Colonic mucosa (tissue), 4 donors: ENCODE data around the gene SLC25A25. TPM values are rescaled to one million over a fixed set of nuclear protein-coding genes. Genes with fewer than 3 reads are reported as not detected.
A peak's percentile ranks its signal among the peaks of the same experiment; 100 is the strongest.

Source experiments
- DNase-seq: peaks from one replicate; pipeline ENCODE4 v3.0.0-alpha.2; 2020
- H3K27ac ChIP-seq: fragments of 200-600 bp; one replicate; pipeline ENCODE4 v1.8.0; 2021
- H3K27me3 ChIP-seq: fragments of 200-600 bp; one replicate; pipeline ENCODE4 v1.8.0; 2021
- H3K36me3 ChIP-seq: fragments of 200-600 bp; one replicate; pipeline ENCODE4 v1.8.0; 2021
- H3K4me1 ChIP-seq: fragments of 200-600 bp; one replicate; pipeline ENCODE4 v1.8.0; 2021; ENCODE audit warnings: mild to moderate bottlenecking
- H3K4me3 ChIP-seq: fragments of 200-600 bp; one replicate; pipeline ENCODE4 v1.8.0; 2021
- H3K9ac ChIP-seq, 2 donors: one replicate each; pipeline ENCODE4 v1.7.0; 2013; ENCODE audit warnings: control low read depth in 2 of 2, low read depth in 2 of 2, low read length in 2 of 2
- H3K9me3 ChIP-seq: fragments of 200-600 bp; one replicate; pipeline ENCODE4 v1.8.0; 2021
- intact Hi-C: fragments of 100-400 bp; cut with DNase I; formaldehyde crosslinking; loops from one replicate; pipeline ENCODE4 v1.14.1; 2022
- total RNA-seq, 2 donors: library from RNA; stranded (reverse); fragmentation: NEBNext Ultra II Directional in 1 of 2; extraction: Animal tissue kit (Norgen Biotek cat#: 25700) in 1 of 2; gene quantifications; one replicate each; pipeline ENCODE4 v1.2.1, GENCODE V29; 2021
- TF ChIP-seq, protein P1 (sequence below): fragments of 200-600 bp; IDR thresholded peaks from one replicate; pipeline ENCODE4 v1.8.0; 2022; ENCODE audit warnings: antibody characterized with exemption, mild to moderate bottlenecking
- donor health status: healthy.
- donor health status: DM: no; HTN: no; CAD: no.
- donor health status: DM: no; HTN: no; CAD: no.

The SLC25A25 gene
- total RNA-seq, 2 donors from 2014 or later = 12.3 to 19.7 TPM

DNA sequence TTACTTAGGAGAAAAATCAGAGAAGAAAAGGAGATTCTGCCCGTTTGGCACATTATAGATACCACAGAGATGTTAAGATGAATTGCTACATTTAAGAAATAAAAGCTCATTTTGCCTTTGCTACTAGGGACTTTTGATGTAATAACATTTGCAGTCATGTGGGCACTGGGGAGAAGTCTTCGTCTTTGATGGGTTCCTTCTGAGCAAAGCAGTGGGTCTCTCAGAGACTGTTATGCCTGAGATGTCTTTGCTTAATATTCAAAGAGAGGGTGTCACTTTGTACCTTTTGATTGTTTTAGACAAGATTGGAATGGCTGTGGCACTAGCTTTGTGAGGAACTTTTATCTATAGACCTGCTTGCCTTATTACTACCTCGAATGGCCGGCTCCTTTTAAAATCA lies 25.0 kb downstream of the SLC25A25 start:
- intact Hi-C loops = no loop called here
- H3K4me1 ChIP-seq = peaks cover 4% of the 10 kb centered on the region
- no peaks in the 10 kb centered on the region for H3K27me3 ChIP-seq
- H3K27ac ChIP-seq = peak overlapping the region; percentile 82
- TF ChIP-seq, protein P1, sequence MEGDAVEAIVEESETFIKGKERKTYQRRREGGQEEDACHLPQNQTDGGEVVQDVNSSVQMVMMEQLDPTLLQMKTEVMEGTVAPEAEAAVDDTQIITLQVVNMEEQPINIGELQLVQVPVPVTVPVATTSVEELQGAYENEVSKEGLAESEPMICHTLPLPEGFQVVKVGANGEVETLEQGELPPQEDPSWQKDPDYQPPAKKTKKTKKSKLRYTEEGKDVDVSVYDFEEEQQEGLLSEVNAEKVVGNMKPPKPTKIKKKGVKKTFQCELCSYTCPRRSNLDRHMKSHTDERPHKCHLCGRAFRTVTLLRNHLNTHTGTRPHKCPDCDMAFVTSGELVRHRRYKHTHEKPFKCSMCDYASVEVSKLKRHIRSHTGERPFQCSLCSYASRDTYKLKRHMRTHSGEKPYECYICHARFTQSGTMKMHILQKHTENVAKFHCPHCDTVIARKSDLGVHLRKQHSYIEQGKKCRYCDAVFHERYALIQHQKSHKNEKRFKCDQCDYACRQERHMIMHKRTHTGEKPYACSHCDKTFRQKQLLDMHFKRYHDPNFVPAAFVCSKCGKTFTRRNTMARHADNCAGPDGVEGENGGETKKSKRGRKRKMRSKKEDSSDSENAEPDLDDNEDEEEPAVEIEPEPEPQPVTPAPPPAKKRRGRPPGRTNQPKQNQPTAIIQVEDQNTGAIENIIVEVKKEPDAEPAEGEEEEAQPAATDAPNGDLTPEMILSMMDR = no peak
- no peak overlapping the region for H3K4me3 ChIP-seq
- no peaks in the 10 kb centered on the region for H3K9me3 ChIP-seq
- H3K36me3 ChIP-seq = no peaks in the 10 kb centered on the region
- H3K9ac ChIP-seq = no peak overlapping the region
- DNase-seq = no peak

DNA sequence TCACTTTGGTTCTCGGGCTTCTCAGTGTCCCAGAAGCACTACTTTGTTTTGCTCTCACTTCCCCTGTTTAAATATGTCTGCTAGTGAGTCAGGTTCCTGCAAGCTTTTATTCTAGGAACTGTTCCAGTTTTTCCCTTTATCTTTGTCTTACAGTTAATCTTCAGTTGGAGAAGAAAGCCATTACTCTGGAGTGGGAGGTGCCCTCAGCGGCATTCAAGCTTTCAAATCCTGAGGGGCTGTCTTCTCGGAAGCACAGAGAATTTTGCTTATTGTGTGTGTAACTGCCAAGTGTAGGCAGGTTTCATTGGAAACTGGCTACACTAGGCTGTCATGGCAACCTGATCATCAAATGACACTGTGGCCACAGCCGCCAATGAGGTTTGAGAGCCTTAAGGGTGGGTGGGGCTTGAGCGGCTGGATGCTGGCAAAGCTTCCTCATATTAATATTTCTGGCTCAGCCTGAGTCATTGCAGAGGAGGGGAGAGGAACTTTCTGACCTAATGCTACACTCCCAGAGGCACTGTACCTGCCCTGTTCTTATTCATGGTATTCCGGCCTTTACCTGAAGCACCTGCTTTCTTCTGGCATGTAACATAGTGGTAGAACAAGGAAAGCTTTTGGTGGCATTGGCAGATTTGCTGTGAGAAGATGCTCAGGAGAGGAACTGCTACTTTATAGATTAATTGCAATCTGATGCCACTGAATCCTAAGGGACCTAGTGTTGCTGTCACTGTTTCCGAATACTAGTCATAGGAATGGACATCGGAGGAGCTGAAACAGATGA lies 26.3 kb downstream of the SLC25A25 start:
- intact Hi-C loops = no loop called here
- peak overlapping the region; percentile 82 for H3K27ac ChIP-seq
- TF ChIP-seq, protein P1 = no peak
- no peaks in the 10 kb centered on the region for H3K36me3 ChIP-seq
- H3K27me3 ChIP-seq = no peaks in the 10 kb centered on the region
- peak overlapping the region in 1 of 2 donors; percentile 79 for H3K9ac ChIP-seq
- H3K9me3 ChIP-seq = no peaks in the 10 kb centered on the region
- H3K4me3 ChIP-seq = no peak overlapping the region
- H3K4me1 ChIP-seq = peaks cover 3% of the 10 kb centered on the region
- peak; percentile 90 for DNase-seq

DNA sequence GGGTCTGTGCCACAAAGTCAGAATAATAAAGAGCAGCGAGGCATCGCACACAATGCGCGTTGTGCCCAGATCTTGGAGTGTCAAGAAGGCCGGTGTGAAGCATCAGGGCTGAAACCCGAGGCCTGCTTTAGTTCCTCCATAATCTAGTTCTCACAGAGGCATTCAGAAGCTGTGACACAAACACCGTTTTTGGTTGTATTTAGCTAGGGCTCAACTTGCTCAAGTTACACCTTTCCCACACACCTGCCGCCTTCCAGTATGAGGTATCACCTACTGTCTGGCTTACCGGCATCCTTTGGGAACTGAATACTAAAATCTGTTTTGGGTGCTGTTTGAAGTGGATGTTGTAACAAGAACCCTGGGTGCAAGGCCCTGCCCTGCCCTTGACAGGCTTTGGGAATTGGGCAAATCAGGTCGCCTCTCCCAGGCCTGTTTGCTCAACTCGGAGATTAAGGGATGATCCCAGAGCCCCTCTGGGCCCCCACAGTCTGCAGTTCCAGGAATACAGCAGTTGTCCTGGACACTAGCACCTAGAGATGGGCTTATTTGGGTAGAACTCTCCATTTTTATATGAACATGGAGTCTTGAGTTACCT lies 27.0 kb downstream of the SLC25A25 start:
- TF ChIP-seq, protein P1 = no peak
- peaks cover 8% of the 10 kb centered on the region for H3K4me1 ChIP-seq
- H3K9ac ChIP-seq = peak overlapping the region in 1 of 2 donors; percentile 79
- no peaks in the 10 kb centered on the region for H3K27me3 ChIP-seq
- H3K9me3 ChIP-seq = no peaks in the 10 kb centered on the region
- H3K27ac ChIP-seq = peak overlapping the region; percentile 82
- H3K4me3 ChIP-seq = no peak overlapping the region
- H3K36me3 ChIP-seq = no peaks in the 10 kb centered on the region
- intact Hi-C loops = no loop called here
- no peak for DNase-seq

DNA sequence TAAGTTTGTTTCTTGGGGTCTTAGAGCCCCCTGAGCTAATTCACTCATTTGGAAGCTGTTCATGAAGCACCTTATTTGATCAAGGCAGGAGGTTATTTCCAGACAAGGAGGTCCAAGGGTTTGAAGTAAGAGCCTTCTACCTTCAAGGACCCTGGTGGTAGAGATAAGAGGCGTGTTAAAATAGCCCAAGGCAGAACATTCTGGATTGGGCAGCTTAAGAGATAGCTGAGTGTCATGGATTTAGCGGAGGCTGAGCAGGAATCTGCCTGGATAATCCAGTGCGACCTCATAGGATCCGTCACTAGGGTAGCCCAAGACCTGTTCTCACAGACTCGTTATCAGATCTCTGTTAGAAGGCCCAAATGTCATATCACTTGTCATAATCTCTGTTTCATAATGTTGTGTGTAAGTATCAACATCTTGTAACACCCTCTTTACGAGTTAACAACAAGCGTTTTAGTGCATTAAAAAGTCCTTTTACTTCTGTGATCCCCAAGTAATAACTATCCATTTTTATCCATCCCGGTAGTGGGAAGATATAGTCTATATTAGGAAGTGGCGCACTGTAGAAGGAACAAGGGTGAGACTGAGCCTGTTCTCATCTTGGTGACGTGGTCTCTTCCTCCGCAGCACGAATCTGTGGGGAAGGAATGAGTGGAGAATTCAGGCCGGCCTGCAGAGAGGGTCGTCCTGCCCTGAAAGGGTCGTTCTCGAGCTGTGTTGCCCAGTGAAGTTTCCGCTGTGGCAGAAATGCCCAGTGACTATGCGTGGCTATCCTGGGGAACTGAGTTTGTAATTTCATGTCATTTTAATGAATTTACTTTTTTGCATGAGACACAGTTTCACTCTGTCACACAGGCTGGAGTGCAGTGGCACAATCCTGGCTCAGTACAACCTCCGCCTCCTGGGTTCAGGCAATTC lies 28.8 kb downstream of the SLC25A25 start:
- Histone ChIP-seq H3K27ac (peak overlapping the region; percentile 87), H3K9me3 (no peaks in the 10 kb centered on the region), H3K36me3 (peaks cover 3% of the 10 kb centered on the region), H3K4me3 (no peak overlapping the region), H3K27me3 (no peaks in the 10 kb centered on the region), H3K9ac (peak overlapping the region in 1 of 2 donors; percentile 98), H3K4me1 (peaks cover 10% of the 10 kb centered on the region)
- TF ChIP-seq, protein P1 = no peak
- no peak for DNase-seq
- intact Hi-C loops = no loop called here
